ENCODE measurements around the gene IRX4.

Gene IRX4

GRCh38 chr5:1890296-1890695, 7.6 kb upstream of the IRX4 start:
- DNase-seq = no peak

GRCh38 chr5:1889321-1890065, 6.8 kb upstream of the IRX4 start:
- no peak for DNase-seq

DNA sequence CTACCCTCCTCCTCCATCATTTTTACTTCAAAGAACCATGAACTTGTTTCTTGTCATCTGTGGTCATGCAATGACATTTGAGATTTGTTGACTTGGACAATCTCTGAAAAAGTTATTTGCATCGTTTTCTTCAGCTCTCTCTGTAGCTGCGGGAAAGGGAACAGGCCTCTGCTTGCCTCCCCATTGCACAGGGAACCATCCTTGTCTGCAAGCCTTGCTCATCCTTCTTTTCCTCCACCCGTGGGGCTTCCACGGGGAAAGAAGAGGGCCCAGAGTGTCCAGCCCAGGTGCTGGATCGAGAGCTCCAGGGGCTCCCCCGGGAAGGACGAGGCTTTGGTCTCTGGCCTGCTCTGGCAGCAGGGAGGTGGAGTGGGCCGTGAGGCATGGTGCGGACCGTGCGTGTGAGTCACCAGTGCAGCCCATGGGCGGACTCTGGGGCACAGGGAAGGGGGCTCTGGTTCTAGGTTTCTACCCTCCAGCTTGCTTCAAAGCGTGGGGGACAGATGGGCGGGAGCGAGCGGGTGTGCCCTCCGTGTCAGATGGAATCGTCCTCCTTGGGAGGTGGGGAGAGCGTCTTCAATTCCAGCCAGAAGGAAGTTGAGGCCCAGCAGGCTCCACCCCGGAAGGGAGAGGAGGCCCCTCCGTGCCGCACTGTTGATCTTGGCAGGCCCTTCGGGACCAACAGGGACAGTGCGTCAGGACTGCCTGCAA, 6.0 kb upstream of the IRX4 start:
- no peak for DNase-seq

GRCh38 chr5:1887588-1888360, 5.0 kb upstream of the IRX4 start:
- DNase-seq = no peak

DNA sequence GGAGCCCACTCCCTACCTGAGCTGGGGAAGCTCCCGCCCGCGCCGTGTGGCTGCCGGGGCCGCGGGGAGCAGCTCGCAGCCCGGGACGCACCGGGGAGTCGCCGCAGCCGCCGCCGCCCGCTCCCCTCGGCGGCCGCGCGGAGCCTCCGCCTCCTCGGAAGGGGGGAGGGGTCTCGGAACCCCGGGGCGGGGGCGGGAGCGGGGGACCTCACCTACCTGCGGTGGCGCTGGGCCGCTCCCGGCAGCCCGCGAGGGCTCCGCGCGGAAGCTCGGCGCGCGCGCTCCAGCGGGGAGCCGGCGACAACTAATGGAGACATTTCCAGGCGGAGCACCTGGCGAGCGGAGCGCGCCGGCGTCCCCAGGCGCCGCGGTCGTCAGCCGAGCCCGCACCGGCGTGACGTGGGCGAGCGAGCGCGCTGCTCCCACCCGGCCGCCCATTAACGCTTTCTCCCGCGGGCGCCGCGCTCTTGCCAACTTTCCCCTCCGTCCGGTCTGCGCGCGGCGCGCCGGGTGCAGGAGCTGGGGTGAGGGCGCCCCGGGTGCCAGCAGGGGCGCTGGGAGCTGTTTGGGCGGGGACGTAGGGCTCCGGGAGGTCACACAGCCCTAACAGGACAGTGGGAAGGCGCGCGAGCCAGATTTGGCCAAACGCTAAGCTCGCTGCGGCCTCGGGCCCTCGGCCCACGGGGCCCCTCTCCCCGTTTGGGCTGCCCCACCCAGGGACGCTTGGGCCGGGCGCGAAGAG, 4.3 kb upstream of the IRX4 start:
- DNase-seq = no peak

- no peak for DNase-seq
These were observed 3.4 kb upstream of the IRX4 start for GRCh38 chr5:1885868-1886845.

DNA sequence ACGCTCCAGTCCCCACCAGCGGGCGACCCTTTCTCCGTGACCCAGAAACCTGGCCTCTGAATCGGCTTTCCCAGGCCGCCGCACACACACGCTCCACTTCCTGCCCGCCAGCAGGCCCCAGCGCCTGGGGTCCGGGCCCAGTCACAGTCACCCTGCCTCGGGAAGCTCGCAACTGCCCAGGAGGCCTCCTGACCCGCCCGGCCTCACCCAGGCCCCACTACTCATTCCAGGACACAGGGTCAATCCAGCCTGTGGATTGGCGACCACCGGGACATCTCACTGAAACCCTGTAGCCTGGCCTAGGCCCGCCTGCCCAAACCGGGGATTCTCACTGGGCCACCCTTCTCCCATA, 2.7 kb upstream of the IRX4 start:
- no peak for DNase-seq

DNA sequence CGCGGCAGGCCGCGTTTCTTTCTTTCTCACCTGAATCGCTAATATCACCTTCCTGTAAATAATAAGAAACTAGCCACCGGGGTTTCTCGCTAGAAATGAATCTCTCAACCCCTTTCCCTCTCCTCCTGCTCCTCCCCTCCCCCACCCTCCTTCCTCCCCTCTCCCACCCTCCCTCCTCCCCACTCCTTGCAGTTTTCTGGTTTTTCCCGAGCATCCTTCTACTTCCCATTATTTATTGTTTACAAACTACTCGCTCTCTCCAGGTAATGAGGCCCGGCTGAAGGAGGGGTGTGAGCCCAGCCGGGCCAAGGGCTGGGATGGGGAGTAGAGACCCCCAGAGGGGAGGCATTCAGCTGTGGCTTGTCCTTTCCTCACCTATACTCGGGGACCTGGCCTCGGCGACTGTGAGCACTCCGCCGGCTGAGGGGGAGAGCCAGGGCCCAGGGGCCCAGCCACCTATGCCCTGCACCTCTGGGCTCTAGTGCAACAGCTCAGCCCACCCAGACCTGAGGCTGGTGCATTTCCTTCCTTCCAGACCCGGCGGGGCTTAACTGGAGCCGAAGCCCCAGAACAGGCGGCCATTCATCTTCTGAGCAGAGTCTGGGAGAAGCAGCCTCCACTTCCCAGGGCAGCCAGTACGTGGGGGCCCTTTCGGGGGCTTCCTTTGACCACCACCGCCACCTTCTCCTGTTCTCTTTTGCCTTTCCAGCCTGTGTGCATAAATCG, 2.1 kb upstream of the IRX4 start:
- DNase-seq = no peak

DNA sequence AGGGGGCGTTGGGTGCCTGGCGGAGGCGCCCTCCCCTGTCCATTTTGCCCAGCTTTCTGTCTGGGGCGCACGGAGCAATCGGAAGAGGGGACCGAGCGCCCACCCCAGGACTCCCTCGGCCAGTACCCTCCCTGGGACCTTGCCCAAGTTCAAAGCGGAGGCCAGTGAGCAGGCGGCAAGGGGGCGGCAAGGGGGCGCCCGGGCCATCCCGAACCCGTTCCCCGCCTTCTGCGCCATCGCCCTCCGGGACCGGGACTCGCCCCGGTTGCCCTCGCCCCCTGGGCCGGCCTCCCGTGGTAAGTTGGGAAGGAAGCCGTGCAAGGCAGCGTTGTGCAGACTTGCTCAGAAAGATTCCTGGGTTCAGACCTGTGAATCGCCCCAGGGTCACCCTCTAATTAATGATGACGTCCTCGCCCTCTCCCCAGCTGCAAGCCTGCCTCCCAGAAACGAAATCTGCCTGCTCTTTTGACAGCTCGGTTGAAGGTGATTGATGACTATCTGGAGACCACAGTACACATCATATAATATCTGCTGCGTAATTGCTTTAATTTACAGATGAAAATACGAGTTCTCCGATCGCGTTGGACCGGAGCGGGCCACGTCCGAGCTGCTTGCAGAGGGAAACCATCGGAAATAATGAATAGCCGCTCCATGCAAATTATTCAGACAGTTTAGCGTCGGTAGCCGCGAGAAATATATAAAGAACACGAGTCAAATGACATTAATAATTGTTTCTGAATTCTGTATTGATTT, 1.4 kb upstream of the IRX4 start:
- no peak for DNase-seq

DNA sequence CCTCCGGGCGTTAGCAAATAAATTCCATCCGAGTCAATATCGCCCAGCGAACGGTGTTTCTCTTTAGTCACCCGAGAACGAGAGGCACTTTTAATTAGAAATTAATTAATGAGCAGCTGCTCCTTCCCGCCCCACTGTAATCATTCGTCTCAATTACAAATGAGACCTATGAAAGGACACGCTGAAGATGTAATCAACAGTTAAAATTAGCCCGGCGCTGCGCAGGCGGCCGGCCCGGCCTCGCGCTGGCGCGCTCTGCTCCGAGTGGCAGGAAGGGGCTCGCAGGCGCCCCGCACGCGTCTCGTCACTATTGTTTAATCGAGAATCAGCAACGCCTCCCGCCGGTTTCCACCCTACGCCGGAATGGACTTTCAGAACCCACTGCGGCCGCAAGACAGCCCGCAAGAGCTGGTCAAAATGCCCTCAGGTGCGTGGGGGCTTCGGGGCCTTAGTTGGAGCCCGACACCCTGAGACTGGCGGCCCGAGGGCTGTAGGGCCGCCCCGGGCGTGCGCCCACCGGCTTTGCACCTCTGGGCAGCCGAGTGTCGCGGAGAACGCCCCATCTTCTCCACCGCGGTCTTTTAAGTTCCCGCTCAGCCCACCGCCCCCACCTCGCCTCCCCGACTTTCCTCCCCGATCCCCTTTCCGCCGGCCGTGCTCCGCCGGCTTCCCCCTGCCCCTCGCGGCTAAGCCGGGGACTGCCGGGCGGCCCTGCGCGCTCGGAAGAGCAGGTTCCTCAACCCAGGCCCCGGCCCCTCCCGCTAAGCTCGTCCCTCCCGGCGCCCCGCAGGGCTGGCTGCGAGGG, 597 bp upstream of the IRX4 start:
- no peak for DNase-seq

GRCh38 chr5:1881731-1882336, 891 bp downstream of the IRX4 start:
- DNase-seq = no peak

GRCh38 chr5:1881098-1881572, 1.6 kb downstream of the IRX4 start:
- DNase-seq = no peak

GRCh38 chr5:1880377-1881025, 2.2 kb downstream of the IRX4 start:
- no peak for DNase-seq

DNA sequence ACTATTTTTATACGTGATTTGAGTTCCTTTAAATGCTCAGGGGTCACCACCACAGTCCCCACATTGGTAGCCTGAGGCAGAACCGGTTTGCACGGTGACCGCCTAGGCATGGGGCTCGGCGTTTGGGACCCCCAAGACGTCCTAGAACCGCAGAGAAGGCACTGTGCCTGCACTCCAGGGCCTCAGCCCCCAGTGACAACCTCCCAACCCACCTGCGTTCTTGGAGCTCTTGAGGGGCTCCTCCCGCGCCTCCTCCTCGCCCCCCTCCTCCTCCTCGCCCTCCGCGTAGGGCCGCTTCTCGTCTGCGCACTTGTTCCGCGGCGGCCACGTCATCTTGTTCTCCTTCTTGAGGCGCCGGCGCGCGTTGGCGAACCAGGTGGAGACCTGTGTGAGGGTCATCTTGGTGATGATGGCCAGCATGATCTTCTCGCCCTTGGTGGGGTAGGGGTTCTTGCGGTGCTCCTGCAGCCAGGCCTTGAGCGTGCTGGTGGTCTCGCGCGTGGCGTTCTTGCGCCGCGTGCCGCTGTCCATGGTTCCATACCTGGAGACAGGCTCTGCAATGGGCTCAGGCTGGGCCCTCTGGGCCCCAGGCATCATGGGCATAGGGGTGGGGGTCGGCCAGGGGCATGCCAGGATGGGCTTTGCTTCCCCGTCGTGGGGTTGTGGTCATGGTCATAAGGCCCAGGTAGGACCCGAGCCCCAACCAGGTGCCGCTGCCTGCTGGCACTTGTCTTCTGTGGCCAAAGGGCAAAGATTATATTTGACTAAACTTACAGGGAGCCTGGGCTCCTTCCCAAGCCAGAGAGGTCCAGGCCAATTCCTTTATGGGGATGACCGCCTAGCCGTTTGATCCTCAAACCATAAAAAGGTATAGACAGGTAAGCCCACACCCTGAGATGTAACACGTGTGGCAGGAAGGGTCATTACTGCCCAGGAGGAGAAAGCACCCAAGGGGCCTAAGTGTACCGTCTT, 3.1 kb downstream of the IRX4 start:
- no peak for DNase-seq

DNA sequence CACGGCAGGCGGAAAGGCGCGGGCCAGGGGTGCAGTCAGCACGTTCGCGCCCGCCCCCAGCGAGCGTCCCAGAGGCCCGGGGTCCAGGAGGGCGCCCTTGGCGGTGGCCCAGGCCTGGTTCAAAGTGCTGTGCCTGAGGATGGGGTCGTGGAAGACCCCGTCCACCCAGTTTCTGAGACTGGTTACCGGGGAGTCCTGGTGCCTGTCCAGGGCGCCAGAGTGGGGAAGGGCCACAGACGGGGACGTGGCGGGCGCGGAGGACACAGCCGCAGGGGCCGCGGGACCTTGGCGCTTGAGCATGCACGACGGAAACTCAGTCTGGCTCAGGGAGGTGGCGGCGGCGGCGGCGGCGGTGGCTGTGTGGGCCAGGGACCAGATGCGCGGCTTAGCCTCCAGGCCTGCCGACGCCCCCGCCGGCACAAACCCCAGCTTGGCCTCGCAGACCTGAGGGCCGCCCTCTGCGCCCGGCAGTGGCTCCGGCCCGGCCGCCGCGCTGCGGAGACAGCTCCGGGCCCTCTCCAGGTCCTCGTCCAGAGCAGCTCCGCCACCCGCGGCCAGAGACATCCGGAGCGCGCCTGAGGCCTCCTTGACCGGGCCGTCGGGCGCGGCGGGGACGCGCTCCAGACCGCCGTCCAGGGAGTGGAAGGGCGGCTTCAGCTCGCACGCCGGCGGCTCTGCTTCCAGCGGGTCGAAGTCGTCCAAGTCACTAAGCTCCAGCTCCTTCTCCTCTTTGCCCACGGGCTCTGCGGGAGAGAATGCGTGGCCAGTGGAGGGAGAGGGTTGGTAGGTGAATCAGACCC, 4.5 kb downstream of the IRX4 start:
- DNase-seq = no peak

All from hematopoietic multipotent progenitor cell treated with erythropoietin and hydrocortisone succinate and interleukin-3 and kit ligand, for 6 days (in vitro differentiated cells).